Common myeloid progenitor, CD34-positive (primary cell): ENCODE measurements around the gene MUC22.
"Not testable (repeated sequence)": the region's sequence is repeated elsewhere in the genome, so short reads cannot be mapped to it uniquely, and the experiment has no call there.

Experiments used
- CTCF ChIA-PET: fragments of 350-600 bp; sonication (Branson Sonifier 250); formaldehyde crosslinking; loops from one replicate; lab custom pipeline; 2021; ENCODE audit warnings: antibody characterized with exemption; lab: Charles Lee
- POLR2A ChIA-PET: fragments of 350-600 bp; sonication (Branson Sonifier 250); formaldehyde crosslinking; loops from one replicate; lab custom pipeline; 2021; ENCODE audit warnings: antibody characterized with exemption; lab: Charles Lee
- DNase-seq, 3 donors: peaks; one replicate each; pipeline versions ENCODE4 v3.0.0 to v3.0.0-alpha.2; 2013
- H3K27ac ChIP-seq, 2 experiments: 1 replicate in 1 of 2; 2 replicates in 1 of 2; pipeline ENCODE4 v1.7.0; 2013; ENCODE audit warnings: inconsistent platforms in 2 of 2, low read length in 2 of 2, mild to moderate bottlenecking in 2 of 2, low read depth in 1 of 2, moderate library complexity in 1 of 2; ENCODE audit not compliant: severe bottlenecking in 2 of 2, insufficient read depth in 1 of 2, poor library complexity in 1 of 2
- H3K27me3 ChIP-seq, 5 experiments: replicated peaks in 2 of 5; 1 replicate in 3 of 5; 2 replicates in 2 of 5; pipeline versions ENCODE4 v1.6.1 to v1.7.0; 2013; ENCODE audit warnings: low read length in 4 of 5, mild to moderate bottlenecking in 2 of 5, moderate library complexity in 2 of 5, inconsistent platforms in 1 of 5; ENCODE audit not compliant: insufficient read depth in 5 of 5, control insufficient read depth in 4 of 5
- H3K36me3 ChIP-seq, 4 experiments: 1 replicate in 2 of 4; 2 replicates in 2 of 4; pipeline versions ENCODE4 v1.6.1 to v1.7.0; 2013; ENCODE audit warnings: low read length in 3 of 4, control low read depth in 1 of 4, mild to moderate bottlenecking in 1 of 4; ENCODE audit not compliant: control insufficient read depth in 4 of 4, insufficient read depth in 4 of 4
- H3K4me1 ChIP-seq, 4 experiments: 1 replicate in 3 of 4; 2 replicates in 1 of 4; pipeline versions ENCODE4 v1.6.1 to v1.7.1; 2013; ENCODE audit warnings: low read length in 3 of 4, mild to moderate bottlenecking in 3 of 4, control low read depth in 1 of 4, inconsistent platforms in 1 of 4, moderate library complexity in 1 of 4; ENCODE audit not compliant: control insufficient read depth in 4 of 4, insufficient read depth in 4 of 4; ENCODE audit errors: control extremely low read depth in 1 of 4
- H3K4me3 ChIP-seq, 7 experiments: 1 replicate in 4 of 7; 2 replicates in 3 of 7; pipeline versions ENCODE4 v1.5.1 to v1.7.0; 2013; ENCODE audit warnings: mild to moderate bottlenecking in 7 of 7, low read length in 6 of 7, moderate library complexity in 6 of 7, inconsistent platforms in 2 of 7, low read depth in 2 of 7, control low read depth in 1 of 7; ENCODE audit not compliant: insufficient read depth in 4 of 7, control insufficient read depth in 1 of 7; ENCODE audit errors: extremely low read depth in 1 of 7
- H3K9me3 ChIP-seq, 5 experiments: 1 replicate in 4 of 5; 2 replicates in 1 of 5; pipeline versions ENCODE4 v1.6.1 to v1.7.1; 2013; ENCODE audit warnings: low read length in 4 of 5, mild to moderate bottlenecking in 2 of 5, inconsistent platforms in 1 of 5, low read depth in 1 of 5, moderate library complexity in 1 of 5; ENCODE audit not compliant: control insufficient read depth in 4 of 5, insufficient read depth in 2 of 5; ENCODE audit errors: control extremely low read depth in 1 of 5
- WGBS: methylation state at CpG from one replicate; pipeline ENCODE4 v1.1.5; 2013; ENCODE audit not compliant: insufficient coverage; 5-methylcytosine and 5-hydroxymethylcytosine counted together

The MUC22 gene

GRCh38 chr6:30969171-30969570 lies 41.1 kb upstream of the MUC22 start:
- CTCF ChIA-PET, H3K36me3 ChIP-seq, H3K9me3 ChIP-seq, DNase-seq, H3K4me1 ChIP-seq, POLR2A ChIA-PET, H3K4me3 ChIP-seq, H3K27ac ChIP-seq: not testable (repeated sequence)
- 100% methylated on average over 3 of the region's 6 CpGs for WGBS
- peaks cover 0 to 10% (median 0%) of the 10 kb centered on the region in 5 experiments for H3K27me3 ChIP-seq

DNA sequence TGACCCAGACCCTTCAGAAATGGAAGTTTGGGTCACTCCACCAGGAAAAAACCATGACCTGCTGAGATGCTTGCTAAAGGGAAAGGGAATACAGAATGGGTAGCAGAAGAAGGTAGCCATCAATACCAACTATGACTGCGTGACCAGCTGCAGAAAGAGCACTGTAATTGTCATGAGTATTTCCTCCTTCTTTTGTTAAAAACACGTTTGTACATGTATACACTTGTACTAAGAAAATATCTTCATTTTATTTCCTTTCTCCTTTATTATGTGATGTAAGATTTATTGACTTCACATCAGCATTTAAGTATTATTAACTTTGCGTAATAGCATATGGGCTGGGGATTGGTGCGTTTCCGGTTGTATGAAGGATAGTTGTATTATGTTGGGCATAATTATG lies 39.3 kb upstream of the MUC22 start:
- H3K9me3 ChIP-seq, result no peaks in the 10 kb centered on the region
- no peak overlapping the region for H3K4me3 ChIP-seq
- peaks cover 0 to 9% (median 0%) of the 10 kb centered on the region in 5 experiments for H3K27me3 ChIP-seq
- ChIA-PET POLR2A (no interaction called here), CTCF (no interaction called here)
- H3K4me1 ChIP-seq, result no peaks in the 10 kb centered on the region
- no CpG with 5 or more reads among the region's 5 CpGs for WGBS
- no peak overlapping the region for H3K27ac ChIP-seq
- no peaks in the 10 kb centered on the region for H3K36me3 ChIP-seq
- no peak for DNase-seq

DNA sequence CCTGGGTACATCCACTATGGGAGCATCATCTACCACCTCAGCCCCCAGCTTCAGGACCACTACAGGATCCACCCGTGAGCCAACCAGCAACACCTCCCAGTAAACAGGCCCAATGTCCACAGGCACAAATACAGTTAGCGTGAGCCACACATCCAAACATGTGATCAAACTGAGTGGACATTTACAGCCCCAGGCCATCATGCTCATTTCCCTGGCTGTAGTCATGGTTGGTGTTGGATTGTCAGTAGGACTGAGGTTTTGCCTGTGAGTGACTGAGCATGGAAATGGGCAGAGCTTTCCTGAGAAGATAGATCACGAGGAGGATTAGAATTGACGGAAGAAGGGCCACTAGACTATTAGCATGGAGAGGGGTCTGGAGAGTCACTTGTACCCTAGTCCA lies 37.5 kb upstream of the MUC22 start:
- Histone ChIP-seq H3K4me1 (no peaks in the 10 kb centered on the region), H3K27me3 (peaks cover 0 to 10% (median 0%) of the 10 kb centered on the region in 5 experiments), H3K4me3 (no peak overlapping the region), H3K27ac (no peak overlapping the region), H3K9me3 (no peaks in the 10 kb centered on the region), H3K36me3 (no peaks in the 10 kb centered on the region)
- ChIA-PET CTCF (no interaction called here), POLR2A (no interaction called here)
- DNase-seq, result no peak
- WGBS, result 91% methylated on average over 3 of the region's 4 CpGs

GRCh38 chr6:30974490-30975252 lies 35.6 kb upstream of the MUC22 start:
- Histone ChIP-seq H3K4me1 (no peaks in the 10 kb centered on the region), H3K36me3 (no peaks in the 10 kb centered on the region), H3K9me3 (peaks cover 0 to 2% (median 0%) of the 10 kb centered on the region in 5 experiments), H3K27ac (no peak overlapping the region), H3K4me3 (no peak overlapping the region), H3K27me3 (peaks cover 0 to 16% (median 3%) of the 10 kb centered on the region in 5 experiments)
- DNase-seq, result no peak
- ChIA-PET CTCF (interaction anchor here (0.5 to 1.0 kb wide), 2 partner anchors 59 to 116 kb away, joined by 3 to 5 read pairs; no protein-coding TSS in a partner anchor), POLR2A (no interaction called here)
- 100% methylated on average over 3 of the region's 4 CpGs for WGBS

DNA sequence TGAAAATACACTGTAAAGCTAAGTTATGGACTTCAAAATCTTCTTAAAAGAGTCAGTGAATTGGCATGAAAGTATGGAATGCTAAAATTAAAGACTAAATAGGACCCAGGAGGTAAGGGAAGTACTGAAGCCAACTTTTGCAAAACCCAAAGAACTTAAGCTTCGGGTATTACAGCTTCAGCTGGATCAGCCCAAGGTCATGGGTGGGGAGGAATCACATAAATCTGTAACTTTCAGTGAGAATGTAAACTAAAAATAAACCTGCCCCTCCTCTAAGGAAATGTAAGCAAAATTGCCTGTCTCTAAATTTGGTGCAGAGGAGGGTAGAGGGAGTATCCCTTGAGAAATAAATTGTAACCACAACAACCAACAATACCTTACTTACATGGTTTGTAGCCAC lies 31.1 kb upstream of the MUC22 start:
- peaks cover 0 to 3% (median 0%) of the 10 kb centered on the region in 4 experiments for H3K4me1 ChIP-seq
- ChIA-PET CTCF (no interaction called here), POLR2A (no interaction called here)
- no peak for DNase-seq
- no peak overlapping the region for H3K27ac ChIP-seq
- H3K36me3 ChIP-seq, result no peaks in the 10 kb centered on the region
- no peak overlapping the region for H3K4me3 ChIP-seq
- WGBS, result no CpG with 5 or more reads among the region's 1 CpG
- peaks cover 0 to 2% (median 0%) of the 10 kb centered on the region in 5 experiments for H3K9me3 ChIP-seq
- peaks cover 10 to 29% (median 12%) of the 10 kb centered on the region in 5 experiments for H3K27me3 ChIP-seq

DNA sequence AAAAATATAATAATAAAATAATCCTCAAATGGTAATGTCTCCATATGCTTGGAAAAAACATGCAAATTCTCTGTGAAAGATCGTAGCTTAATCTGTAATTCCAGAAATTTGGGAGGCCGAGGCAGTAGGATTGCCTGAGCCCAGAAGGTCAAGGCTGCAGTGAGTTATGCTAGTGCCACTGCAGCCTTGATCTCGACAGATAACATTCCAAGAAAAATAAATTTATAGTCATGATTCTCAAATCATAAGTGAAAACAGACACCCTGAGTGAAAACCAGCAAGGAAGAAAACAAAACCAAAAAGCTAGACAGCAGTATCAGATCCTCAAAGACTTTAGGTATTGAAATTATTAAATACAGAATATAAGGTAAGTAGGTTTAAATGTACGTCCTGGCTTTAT lies 30.6 kb upstream of the MUC22 start:
- ChIA-PET POLR2A (no interaction called here), CTCF (no interaction called here)
- Histone ChIP-seq H3K9me3 (peaks cover 0 to 2% (median 0%) of the 10 kb centered on the region in 5 experiments), H3K4me3 (no peak overlapping the region), H3K36me3 (no peaks in the 10 kb centered on the region), H3K27ac (no peak overlapping the region), H3K27me3 (peaks cover 10 to 31% (median 12%) of the 10 kb centered on the region in 5 experiments), H3K4me1 (peaks cover 0 to 3% (median 0%) of the 10 kb centered on the region in 4 experiments)
- DNase-seq, result no peak
- 100% methylated on average over 2 of the region's 4 CpGs for WGBS
